Skeletal muscle tissue (tissue), 4 donors: ENCODE results near the gene NFATC1. TPM values are rescaled to one million over a fixed set of nuclear protein-coding genes. Genes with fewer than 3 reads are reported as not detected.

Source experiments
- H3K27ac ChIP-seq: one replicate; pipeline ENCODE4 v1.7.0; 2013; ENCODE audit warnings: mild to moderate bottlenecking, low read depth, low read length, inconsistent platforms
- H3K27me3 ChIP-seq, 3 donors: one replicate each; pipeline ENCODE4 v1.7.0; 2013; ENCODE audit warnings: low read length in 3 of 3; ENCODE audit not compliant: control insufficient read depth in 3 of 3, insufficient read depth in 3 of 3
- H3K36me3 ChIP-seq, 3 donors: one replicate each; pipeline ENCODE4 v1.7.0; 2013; ENCODE audit warnings: low read length in 3 of 3; ENCODE audit not compliant: control insufficient read depth in 3 of 3, insufficient read depth in 3 of 3
- H3K4me1 ChIP-seq, 3 donors: one replicate each; pipeline ENCODE4 v1.7.0; 2013; ENCODE audit warnings: low read length in 3 of 3, mild to moderate bottlenecking in 3 of 3; ENCODE audit not compliant: control insufficient read depth in 3 of 3, insufficient read depth in 3 of 3
- H3K4me3 ChIP-seq, 3 donors: one replicate each; pipeline ENCODE4 v1.7.0; 2013; ENCODE audit warnings: low read length in 3 of 3
- H3K9ac ChIP-seq, 3 donors: one replicate each; pipeline ENCODE4 v1.7.0; 2013; ENCODE audit warnings: low read length in 3 of 3, mild to moderate bottlenecking in 3 of 3, moderate library complexity in 2 of 3, low read depth in 1 of 3
- H3K9me3 ChIP-seq, 3 donors: one replicate each; pipeline ENCODE4 v1.7.0; 2013; ENCODE audit warnings: low read length in 3 of 3; ENCODE audit not compliant: control insufficient read depth in 3 of 3
- total RNA-seq: library from RNA; depleted of rRNA; stranded (reverse); fragments of >200 nt; gene quantifications from one replicate; pipeline ENCODE4 v1.2.3, GENCODE V29; 2014
- donor health status: Osteomylitis.

The NFATC1 gene
- total RNA-seq, 1 donor from 2014 or later, result 10.4 TPM

GRCh38 chr18:79436556-79437275, 41.0 kb downstream of the NFATC1 start:
- peaks cover 14 to 49% (median 28%) of the 10 kb centered on the region in 3 donors for H3K4me1 ChIP-seq
- no peak overlapping the region for H3K27ac ChIP-seq
- H3K9me3 ChIP-seq, result no peaks in the 10 kb centered on the region
- no peak overlapping the region for H3K4me3 ChIP-seq
- H3K9ac ChIP-seq, result no peak overlapping the region
- peaks cover 10 to 19% (median 15%) of the 10 kb centered on the region in 3 donors for H3K36me3 ChIP-seq
- H3K27me3 ChIP-seq, result no peaks in the 10 kb centered on the region

- no peaks in the 10 kb centered on the region for H3K27me3 ChIP-seq
- H3K36me3 ChIP-seq, result peaks cover 10 to 17% (median 15%) of the 10 kb centered on the region in 3 donors
- H3K9ac ChIP-seq, result peak overlapping the region; percentile 33 to 80 (median 58)
- H3K9me3 ChIP-seq, result no peaks in the 10 kb centered on the region
- H3K27ac ChIP-seq, result peak overlapping the region; percentile 78
- H3K4me1 ChIP-seq, result peaks cover 14 to 56% (median 31%) of the 10 kb centered on the region in 3 donors
- peak overlapping the region in 1 of 3 donors; percentile 54 for H3K4me3 ChIP-seq
Measured at GRCh38 chr18:79438089-79438897, 42.6 kb downstream of the NFATC1 start.

DNA sequence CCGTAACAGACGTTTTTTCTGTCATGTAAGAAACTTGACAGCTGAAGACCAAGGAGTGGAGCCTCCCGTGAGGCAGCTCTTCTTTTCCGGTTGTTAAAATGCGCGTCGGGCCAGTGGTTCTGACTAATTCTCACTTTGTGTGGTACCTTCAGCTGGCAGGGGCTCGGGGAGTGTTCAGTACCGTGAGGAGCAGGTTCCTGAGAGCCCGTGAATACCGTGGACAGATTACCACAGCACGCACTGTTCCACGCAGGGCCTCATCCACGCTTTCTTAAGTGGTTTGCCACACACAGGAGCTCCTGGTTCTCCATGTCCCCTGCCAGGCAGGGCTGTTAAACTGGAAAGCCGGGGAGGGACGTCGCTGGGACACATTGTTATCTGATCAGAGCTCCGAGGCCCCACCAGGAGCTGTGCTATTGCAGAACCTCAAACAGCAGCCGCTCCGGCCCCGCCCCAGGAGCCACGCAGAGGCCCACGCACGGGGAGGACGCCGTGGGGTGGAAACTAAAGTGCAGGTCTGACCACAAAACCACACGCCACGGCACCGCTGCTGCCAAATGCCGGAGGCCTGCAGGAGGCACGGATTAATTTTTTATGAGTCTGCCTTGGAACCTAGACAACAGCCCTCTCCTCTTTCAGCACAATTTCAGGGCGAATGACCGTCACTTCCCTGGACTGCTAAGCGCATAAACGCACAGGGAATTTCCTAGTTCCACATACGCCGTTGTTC, 43.3 kb downstream of the NFATC1 start:
- H3K4me1 ChIP-seq, result peaks cover 14 to 62% (median 31%) of the 10 kb centered on the region in 3 donors
- H3K9ac ChIP-seq, result peak overlapping the region; percentile 58 to 80 (median 65)
- H3K27me3 ChIP-seq, result no peaks in the 10 kb centered on the region
- H3K27ac ChIP-seq, result peak overlapping the region; percentile 78
- H3K9me3 ChIP-seq, result no peaks in the 10 kb centered on the region
- peak overlapping the region; percentile 53 to 54 (median 54) for H3K4me3 ChIP-seq
- peaks cover 5 to 12% (median 10%) of the 10 kb centered on the region in 3 donors for H3K36me3 ChIP-seq

DNA sequence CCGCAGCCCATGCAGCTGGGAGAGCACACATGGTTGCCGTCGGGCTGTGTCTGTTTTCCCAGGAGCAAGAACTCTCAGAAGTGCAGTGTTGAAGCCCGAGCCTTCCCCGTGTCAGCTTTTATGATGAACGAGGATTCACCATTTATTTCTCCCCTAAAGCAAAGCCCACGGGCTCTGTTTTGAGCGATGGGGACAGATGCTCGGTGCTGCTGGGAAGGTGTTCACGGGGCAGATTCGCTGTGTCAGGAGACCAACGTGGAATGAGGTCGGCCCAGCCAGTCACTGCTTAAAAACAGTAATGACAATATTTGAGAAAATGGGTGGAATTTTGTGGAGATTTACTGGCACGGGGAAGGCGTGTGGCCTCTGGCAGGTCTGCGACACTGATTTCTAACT, 43.9 kb downstream of the NFATC1 start:
- Histone ChIP-seq H3K27ac (peak overlapping the region; percentile 78), H3K27me3 (no peaks in the 10 kb centered on the region), H3K9ac (peak overlapping the region; percentile 57 to 80 (median 65)), H3K4me1 (peaks cover 14 to 59% (median 31%) of the 10 kb centered on the region in 3 donors), H3K9me3 (no peaks in the 10 kb centered on the region), H3K4me3 (peak overlapping the region; percentile 34 to 54 (median 54)), H3K36me3 (peaks cover 2 to 8% (median 7%) of the 10 kb centered on the region in 3 donors)

DNA sequence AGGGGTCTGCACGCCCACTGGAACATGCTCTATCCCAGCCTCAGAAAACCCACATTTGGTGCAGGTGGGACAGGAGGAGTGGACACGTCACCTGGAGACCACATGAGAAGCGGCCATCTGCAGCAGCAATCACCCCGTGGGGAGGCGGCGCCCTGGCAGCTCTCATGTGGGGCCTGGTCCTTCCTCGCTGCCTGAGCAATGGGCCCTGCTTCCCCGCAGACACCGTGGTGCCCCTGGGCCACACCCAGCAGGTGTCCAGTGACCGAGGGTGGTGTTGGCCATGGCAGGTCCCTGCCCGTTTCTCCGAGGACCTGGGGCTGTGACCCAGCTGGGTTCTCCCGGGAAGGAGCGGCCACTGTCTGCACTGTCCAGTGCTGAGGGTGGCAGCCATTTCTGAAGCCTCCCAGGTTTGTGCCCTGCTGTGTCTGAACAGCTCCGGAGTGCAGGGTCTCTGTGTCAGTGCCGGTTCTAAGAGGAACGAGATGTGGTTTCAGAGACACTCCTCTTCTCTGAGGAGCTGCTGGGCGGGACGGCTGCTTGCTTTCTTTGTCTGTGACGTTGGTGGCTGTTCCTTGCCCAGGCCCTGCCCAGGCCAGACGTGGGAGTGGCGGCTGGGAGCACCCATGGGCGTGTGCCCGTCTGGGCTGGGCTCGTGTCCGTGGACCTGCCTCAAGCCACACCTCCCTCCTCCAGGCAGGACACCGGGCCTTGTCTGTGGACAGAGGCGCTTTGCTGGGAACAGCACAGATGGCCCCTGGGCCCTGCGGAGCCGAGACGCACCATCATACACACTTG, 44.8 kb downstream of the NFATC1 start:
- H3K27ac ChIP-seq, result peak overlapping the region; percentile 78
- H3K36me3 ChIP-seq, result peaks cover 0 to 4% (median 3%) of the 10 kb centered on the region in 3 donors
- H3K9me3 ChIP-seq, result no peaks in the 10 kb centered on the region

DNA sequence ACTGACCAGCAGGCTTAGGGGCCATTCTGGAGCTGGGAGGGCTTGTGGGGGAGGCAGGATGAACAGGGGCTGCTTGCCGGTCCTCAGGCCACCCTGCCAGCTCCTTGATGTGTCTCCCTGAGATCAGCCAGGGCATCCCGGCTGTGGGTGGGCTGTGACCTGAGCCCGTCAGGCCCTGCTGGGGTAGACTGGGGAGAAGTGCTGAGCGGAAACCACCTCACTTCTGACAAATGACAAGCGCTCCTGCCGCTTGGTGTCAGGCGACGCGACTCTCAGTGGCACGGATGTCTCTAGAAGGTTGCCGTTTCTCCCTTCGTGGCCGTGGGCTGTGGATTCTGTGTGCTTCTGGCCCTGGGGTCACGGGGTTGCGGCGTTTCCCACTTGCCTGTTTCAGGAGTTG, 45.7 kb downstream of the NFATC1 start:
- peaks cover 0 to 4% (median 3%) of the 10 kb centered on the region in 3 donors for H3K36me3 ChIP-seq
- no peak overlapping the region for H3K27ac ChIP-seq
- H3K9me3 ChIP-seq, result no peaks in the 10 kb centered on the region
- H3K4me1 ChIP-seq, result peaks cover 22 to 70% (median 43%) of the 10 kb centered on the region in 3 donors
- no peak overlapping the region for H3K4me3 ChIP-seq
- H3K9ac ChIP-seq, result no peak overlapping the region
- no peaks in the 10 kb centered on the region for H3K27me3 ChIP-seq

More for the DNA sequence above, 44.8 kb downstream of the NFATC1 start:
- peaks cover 17 to 64% (median 38%) of the 10 kb centered on the region in 3 donors for H3K4me1 ChIP-seq
- peak overlapping the region in 2 of 3 donors; percentile 14 to 80 for H3K9ac ChIP-seq
- H3K4me3 ChIP-seq, result no peak overlapping the region
- no peaks in the 10 kb centered on the region for H3K27me3 ChIP-seq

DNA sequence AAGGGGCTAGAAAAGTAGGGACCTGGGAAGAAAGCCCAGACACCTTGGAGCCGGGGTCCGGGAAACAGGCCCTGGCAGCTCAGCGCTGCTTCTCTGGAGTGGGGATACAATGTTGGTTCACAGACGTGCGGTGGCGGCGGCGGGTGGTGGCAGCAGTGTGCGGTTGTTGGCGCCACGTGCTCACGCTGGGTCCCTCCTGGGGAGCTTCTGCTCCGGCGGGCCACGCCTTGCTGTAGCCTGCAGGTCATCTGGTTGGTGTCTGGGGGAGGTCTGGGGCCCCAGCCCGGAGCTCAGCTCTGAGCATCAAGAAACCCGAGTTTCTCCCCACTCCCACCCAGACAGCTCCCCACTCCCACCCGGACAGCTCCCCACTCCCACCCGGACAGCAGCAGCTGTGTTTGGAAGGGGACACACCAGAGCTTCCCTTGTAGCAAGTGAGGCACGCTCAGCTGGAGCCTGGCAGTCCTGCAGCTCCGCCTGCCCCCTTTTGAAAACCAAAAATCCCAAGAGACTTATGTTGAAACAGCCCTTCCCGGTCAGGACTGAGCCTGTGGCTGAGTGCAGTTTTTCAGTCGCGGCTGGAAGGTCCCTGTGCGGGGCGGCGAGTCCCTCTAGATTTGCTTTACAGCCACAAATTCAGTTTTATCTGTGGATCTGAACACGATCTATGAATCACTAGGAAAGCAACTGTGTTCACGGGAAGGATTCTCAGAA, 46.9 kb downstream of the NFATC1 start:
- Histone ChIP-seq H3K27me3 (no peaks in the 10 kb centered on the region), H3K36me3 (peaks cover 0 to 4% (median 2%) of the 10 kb centered on the region in 3 donors), H3K9ac (no peak overlapping the region), H3K4me1 (peaks cover 22 to 65% (median 43%) of the 10 kb centered on the region in 3 donors), H3K4me3 (no peak overlapping the region), H3K27ac (no peak overlapping the region), H3K9me3 (no peaks in the 10 kb centered on the region)

DNA sequence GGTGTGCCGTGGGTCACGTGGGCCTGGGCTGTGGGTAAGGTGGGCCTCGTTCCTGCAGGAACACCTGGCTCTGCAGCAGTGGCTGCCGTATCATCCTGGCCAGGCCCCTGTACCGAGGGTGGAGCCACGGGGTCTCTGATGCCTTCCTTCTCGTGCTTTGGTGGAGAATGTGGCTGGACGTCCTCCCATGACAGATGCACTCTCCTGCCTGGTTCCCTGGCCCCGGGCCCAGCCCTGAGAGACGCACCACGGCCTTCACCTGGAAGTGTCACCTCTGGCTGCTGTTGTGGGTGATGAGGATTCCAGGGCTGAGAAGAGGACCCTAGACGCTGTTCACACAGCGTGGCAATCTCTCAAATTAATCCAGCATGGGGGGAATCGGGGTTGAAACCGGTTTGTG, 49.5 kb downstream of the NFATC1 start:
- Histone ChIP-seq H3K36me3 (peaks cover 7 to 11% (median 10%) of the 10 kb centered on the region in 3 donors), H3K27ac (peak overlapping the region; percentile 62), H3K4me3 (peak overlapping the region in 1 of 3 donors; percentile 36), H3K4me1 (peaks cover 8 to 40% (median 19%) of the 10 kb centered on the region in 3 donors), H3K9ac (peak overlapping the region; percentile 22 to 77 (median 64)), H3K27me3 (no peaks in the 10 kb centered on the region), H3K9me3 (no peaks in the 10 kb centered on the region)
